Body of pancreas (tissue), 4 donors: ENCODE results near the gene SYNE2. TPM values are rescaled to one million over a fixed set of nuclear protein-coding genes. Genes with fewer than 3 reads are reported as not detected.

Source experiments
- ATAC-seq: fragments of 150-250 bp; one replicate; pipeline ENCODE4 v1.9.1; 2016
- DNase-seq, 4 donors: peaks; one replicate each; pipeline ENCODE4 v3.0.0-alpha.2; 2019
- H3K27ac ChIP-seq, 4 donors: fragments of 200-600 bp; sonication (generic); 1 replicate in 3 of 4; 2 replicates in 1 of 4; pipeline versions ENCODE4 v1.5.1 to v1.6.1; 2016 to 2019; ENCODE audit warnings: mild to moderate bottlenecking in 1 of 4, mixed read lengths in 1 of 4, moderate library complexity in 1 of 4
- H3K27me3 ChIP-seq, 2 donors: fragments of 200-600 bp; sonication (generic); one replicate each; pipeline ENCODE4 v1.6.0; 2016; ENCODE audit warnings: mild to moderate bottlenecking in 1 of 2
- H3K36me3 ChIP-seq, 2 donors: fragments of 200-600 bp; sonication (generic); replicated peaks in 1 of 2; 2 replicates each; pipeline ENCODE4 v1.5.1; 2016; ENCODE audit warnings: low read depth in 2 of 2; ENCODE audit not compliant: insufficient read depth in 1 of 2
- H3K4me1 ChIP-seq: fragments of 200-600 bp; sonication (generic); one replicate; pipeline ENCODE4 v1.6.0; 2016
- H3K4me3 ChIP-seq, 2 donors: fragments of 200-600 bp; sonication (generic); 1 replicate in 1 of 2; 2 replicates in 1 of 2; pipeline ENCODE4 v1.5.1; 2016 to 2019
- H3K9me3 ChIP-seq, 3 donors: fragments of 200-600 bp; sonication (generic); 1 replicate in 2 of 3; 2 replicates in 1 of 3; pipeline ENCODE4 v1.5.1; 2016
- POLR2A ChIP-seq, 3 donors: fragments of 450-650 bp; IDR thresholded peaks; one replicate each; pipeline ENCODE4 v1.6.1; 2016; ENCODE audit warnings: antibody characterized with exemption in 3 of 3, mild to moderate bottlenecking in 2 of 3
- WGBS, 2 donors: methylation state at CpG; one replicate each; pipeline ENCODE4 v1.1.5; 2017; 5-methylcytosine and 5-hydroxymethylcytosine counted together
- intact Hi-C: fragments of 100-400 bp; cut with DNase I; formaldehyde crosslinking; loops from one replicate; pipeline ENCODE4 v1.15.1; 2023
- total RNA-seq, 2 donors: library from RNA; depleted of rRNA; stranded (reverse); fragments of >200 nt; gene quantifications; one replicate each; pipeline ENCODE4 v1.1.0, GENCODE V29; 2016
- TF ChIP-seq, protein P1 (sequence below), 7 experiments: fragments of 450-650 bp in 4 of 7; fragments of 200-600 bp in 3 of 7; sonication (generic) in 3 of 7; IDR thresholded peaks; one replicate each; pipeline ENCODE4 v1.5.1; 2016 to 2019; ENCODE audit warnings: antibody characterized with exemption in 7 of 7

SYNE2 gene
- total RNA-seq, 2 donors from 2014 or later = 163 to 240 TPM

DNA sequence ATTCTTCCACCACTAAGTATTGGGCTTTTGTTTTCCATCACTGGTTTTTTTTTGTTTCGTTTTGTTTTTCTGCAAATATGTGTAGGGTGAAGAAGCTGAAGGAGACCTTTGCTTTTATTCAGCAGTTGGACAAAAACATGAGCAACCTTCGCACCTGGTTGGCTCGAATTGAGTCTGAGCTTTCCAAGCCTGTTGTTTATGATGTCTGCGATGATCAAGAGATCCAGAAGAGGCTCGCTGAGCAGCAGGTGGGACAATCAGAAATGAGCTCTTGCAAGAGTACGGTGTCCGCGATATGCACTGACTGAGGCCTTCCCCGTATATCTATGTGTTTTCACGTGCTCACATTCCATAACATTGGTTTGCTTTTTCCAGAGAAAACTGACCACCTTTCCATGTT lies 349.9 kb downstream of the SYNE2 start:
- Histone ChIP-seq H3K4me1 (peaks cover 63% of the 10 kb centered on the region), H3K27me3 (no peaks in the 10 kb centered on the region), H3K36me3 (no peaks in the 10 kb centered on the region), H3K4me3 (no peak overlapping the region), H3K9me3 (no peaks in the 10 kb centered on the region), H3K27ac (peak overlapping the region in 3 of 4 donors; percentile 14 to 35 (median 31))
- ATAC-seq (no peak), DNase-seq (no peak)
- intact Hi-C loops = no loop called here
- no peak for TF ChIP-seq POLR2A (IDR thresholded peaks at IDR 0.05)
- TF ChIP-seq, protein P1, sequence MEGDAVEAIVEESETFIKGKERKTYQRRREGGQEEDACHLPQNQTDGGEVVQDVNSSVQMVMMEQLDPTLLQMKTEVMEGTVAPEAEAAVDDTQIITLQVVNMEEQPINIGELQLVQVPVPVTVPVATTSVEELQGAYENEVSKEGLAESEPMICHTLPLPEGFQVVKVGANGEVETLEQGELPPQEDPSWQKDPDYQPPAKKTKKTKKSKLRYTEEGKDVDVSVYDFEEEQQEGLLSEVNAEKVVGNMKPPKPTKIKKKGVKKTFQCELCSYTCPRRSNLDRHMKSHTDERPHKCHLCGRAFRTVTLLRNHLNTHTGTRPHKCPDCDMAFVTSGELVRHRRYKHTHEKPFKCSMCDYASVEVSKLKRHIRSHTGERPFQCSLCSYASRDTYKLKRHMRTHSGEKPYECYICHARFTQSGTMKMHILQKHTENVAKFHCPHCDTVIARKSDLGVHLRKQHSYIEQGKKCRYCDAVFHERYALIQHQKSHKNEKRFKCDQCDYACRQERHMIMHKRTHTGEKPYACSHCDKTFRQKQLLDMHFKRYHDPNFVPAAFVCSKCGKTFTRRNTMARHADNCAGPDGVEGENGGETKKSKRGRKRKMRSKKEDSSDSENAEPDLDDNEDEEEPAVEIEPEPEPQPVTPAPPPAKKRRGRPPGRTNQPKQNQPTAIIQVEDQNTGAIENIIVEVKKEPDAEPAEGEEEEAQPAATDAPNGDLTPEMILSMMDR (IDR thresholded peaks at IDR 0.05) = no peak
- WGBS, 2 donors = 37 to 46% methylated on average over 10 of the region's 10 CpGs

DNA sequence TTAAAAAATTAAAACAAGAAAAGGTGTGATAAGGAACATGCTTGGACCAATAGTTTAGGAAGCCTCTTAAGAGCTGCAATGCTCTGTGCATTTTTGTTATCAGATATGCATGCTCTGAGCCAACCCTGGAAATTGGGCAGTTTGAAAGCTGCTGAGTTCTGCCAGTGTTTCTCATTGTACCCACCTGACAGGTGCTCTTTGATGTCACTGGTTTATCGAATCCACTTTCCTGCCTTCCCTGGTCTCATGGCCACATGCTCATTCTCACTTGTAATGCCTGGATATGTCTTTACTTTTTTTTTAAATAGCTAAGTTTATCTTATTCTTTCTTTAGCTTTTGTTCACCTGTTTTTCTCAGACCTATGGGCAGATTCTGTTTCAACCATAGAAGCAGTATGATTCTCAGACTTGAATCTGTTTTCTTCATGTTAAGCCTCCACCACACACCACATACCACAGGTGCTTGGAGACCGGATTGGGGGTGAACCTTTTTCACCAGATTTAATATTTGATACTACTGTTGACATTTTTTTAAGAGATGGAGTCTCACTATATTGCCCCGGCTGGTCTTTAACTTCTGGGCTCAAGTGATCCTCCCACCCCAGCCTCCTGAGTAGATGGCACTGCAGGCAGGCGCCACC lies 350.7 kb downstream of the SYNE2 start:
- H3K27ac ChIP-seq = peak overlapping the region in 2 of 4 donors; percentile 14 to 38
- H3K4me3 ChIP-seq = no peak overlapping the region
- WGBS, 2 donors = 60 to 71% methylated on average over 4 of the region's 4 CpGs
- ATAC-seq (peak; percentile 28), DNase-seq (no peak)
- TF ChIP-seq, protein P1 (IDR thresholded peaks at IDR 0.05) = no peak
- no peak for TF ChIP-seq POLR2A (IDR thresholded peaks at IDR 0.05)
- H3K27me3 ChIP-seq = no peaks in the 10 kb centered on the region
- intact Hi-C loops = no loop called here
- no peaks in the 10 kb centered on the region for H3K36me3 ChIP-seq
- no peaks in the 10 kb centered on the region for H3K9me3 ChIP-seq
- H3K4me1 ChIP-seq = peaks cover 56% of the 10 kb centered on the region

DNA sequence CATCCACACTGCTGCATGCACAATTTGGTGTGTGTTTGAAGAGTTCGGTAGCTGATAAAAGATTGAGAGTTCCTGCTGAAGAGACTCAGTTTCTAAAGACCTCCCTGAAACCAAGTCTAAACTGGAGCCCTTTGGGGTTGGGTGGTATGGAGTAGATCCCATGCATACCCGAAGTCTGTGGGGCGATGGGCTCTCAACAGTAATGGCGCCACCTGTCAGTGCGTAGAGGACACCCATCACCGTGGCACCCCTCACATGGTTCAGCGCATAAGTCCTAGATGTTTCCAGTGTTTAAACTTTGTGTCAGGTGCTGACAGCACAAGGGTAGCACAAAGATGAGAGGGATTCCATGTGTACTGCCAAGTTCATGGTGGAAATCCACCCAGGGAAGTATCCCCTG lies 355.5 kb downstream of the SYNE2 start:
- H3K36me3 ChIP-seq = peaks cover 10 to 15% of the 10 kb centered on the region in 2 donors
- no peak overlapping the region for H3K27ac ChIP-seq
- H3K9me3 ChIP-seq = no peaks in the 10 kb centered on the region
- WGBS, 2 donors = 96 to 98% methylated on average over 7 of the region's 7 CpGs
- H3K4me1 ChIP-seq = peaks cover 26% of the 10 kb centered on the region
- DNase-seq (no peak), ATAC-seq (no peak)
- intact Hi-C loops = no loop called here
- H3K27me3 ChIP-seq = no peaks in the 10 kb centered on the region
- TF ChIP-seq, protein P1 (IDR thresholded peaks at IDR 0.05) = no peak
- TF ChIP-seq POLR2A (IDR thresholded peaks at IDR 0.05) = no peak
- H3K4me3 ChIP-seq = no peak overlapping the region

DNA sequence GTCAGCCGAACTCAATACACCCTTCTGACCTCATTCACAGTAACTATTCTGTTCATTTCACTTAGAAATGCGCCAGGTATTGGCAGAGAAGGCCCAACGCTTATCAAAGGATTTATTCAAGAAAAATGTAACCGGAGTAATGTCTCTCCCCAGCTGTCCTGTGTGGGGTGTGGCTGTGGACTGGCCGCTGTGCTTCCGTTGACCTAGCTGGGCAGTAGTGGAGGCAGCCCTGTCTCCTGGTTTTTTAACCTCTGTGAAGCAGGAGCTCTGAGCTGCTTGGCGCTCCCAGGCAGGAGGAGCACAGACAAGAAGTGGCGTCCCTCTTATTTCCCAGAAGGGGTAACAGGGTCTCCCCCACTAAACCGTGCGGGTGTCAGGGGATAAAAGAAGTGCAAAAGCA lies 356.2 kb downstream of the SYNE2 start:
- Histone ChIP-seq H3K4me3 (no peak overlapping the region), H3K27ac (no peak overlapping the region), H3K9me3 (no peaks in the 10 kb centered on the region), H3K36me3 (peaks cover 10 to 15% of the 10 kb centered on the region in 2 donors), H3K4me1 (peaks cover 23% of the 10 kb centered on the region), H3K27me3 (no peaks in the 10 kb centered on the region)
- 80 to 90% methylated on average over 10 of the region's 10 CpGs for WGBS, 2 donors
- TF ChIP-seq POLR2A (IDR thresholded peaks at IDR 0.05) = no peak
- TF ChIP-seq, protein P1 (IDR thresholded peaks at IDR 0.05) = no peak
- intact Hi-C loops = no loop called here
- ATAC-seq (no peak), DNase-seq (no peak)
